Mammary epithelial cell (primary cell): Measurements from ENCODE around the gene APLF.

ENCODE experiments used
- CTCF ChIP-seq, 2 donors: IDR thresholded peaks in 1 of 2; conservative IDR thresholded peaks in 1 of 2; 2 replicates each; pipeline ENCODE4 v1.5.1; 2011 to 2012; ENCODE audit warnings: inconsistent platforms in 2 of 2, low read length in 2 of 2, mild to moderate bottlenecking in 2 of 2, control low read depth in 1 of 2, low read depth in 1 of 2; ENCODE audit not compliant: insufficient read depth in 1 of 2; ENCODE audit errors: extremely low read depth in 1 of 2
- EZH2 ChIP-seq: IDR thresholded peaks from 2 replicates; pipeline ENCODE4 v1.6.1; 2012; ENCODE audit warnings: low read length, inconsistent platforms, borderline replicate concordance

GRCh38 chr2:68476454-68476853, 9.1 kb downstream of the APLF start:
- TF ChIP-seq CTCF (conservative IDR thresholded peaks at IDR 0.05 in 1 of 2, IDR thresholded peaks at IDR 0.05 in 1 of 2; ENCODE audit: extremely low read depth in 1 of 2, insufficient read depth in 1 of 2, low read depth in 1 of 2, low read length in 2 of 2), result no peak
- no peak for TF ChIP-seq EZH2
